H1 (cell line): ENCODE measurements around the gene KIDINS220. TPM values are rescaled to one million over a fixed set of nuclear protein-coding genes. Genes with fewer than 3 reads are reported as not detected.

ENCODE experiments used
- CTCF ChIA-PET: fragments of 300-600 bp; sonication (Branson Sonifier 250); formaldehyde crosslinking; loops from one replicate; lab custom pipeline; 2021; ENCODE audit not compliant: partially characterized antibody; lab: Charles Lee
- POLR2A ChIA-PET: fragments of 300-600 bp; sonication (Branson Sonifier 250); formaldehyde crosslinking; loops from one replicate; lab custom pipeline; 2021; ENCODE audit warnings: inconsistent platforms; ENCODE audit not compliant: partially characterized antibody; lab: Charles Lee
- DNase-seq, 2 experiments: peaks; one replicate each; pipeline versions ENCODE4 v3.0.0 to v3.0.0-alpha.2; 2010 to 2022; ENCODE audit warnings: low spot score in 2 of 2, low read depth in 1 of 2, mixed read lengths in 1 of 2
- FAIRE-seq: peaks from 2 replicates; lab custom pipeline; 2011; peaks lifted over from hg19 to GRCh38; lab: Jason Lieb, UNC
- H2AFZ ChIP-seq: 2 replicates; pipeline ENCODE4 v1.8.1; 2012; ENCODE audit warnings: low read length, inconsistent platforms
- H2AK5ac ChIP-seq: 2 replicates; pipeline ENCODE4 v1.6.1; 2013; ENCODE audit warnings: low read depth, low read length
- H2BK120ac ChIP-seq: replicated peaks from 2 replicates; pipeline ENCODE3; 2013; ENCODE audit warnings: low read depth, low read length, inconsistent platforms
- H2BK12ac ChIP-seq: 2 replicates; pipeline ENCODE4 v1.6.1; 2013; ENCODE audit warnings: low read depth, low read length
- H2BK15ac ChIP-seq: 2 replicates; pipeline ENCODE4 v1.6.1; 2013; ENCODE audit warnings: low read length
- H2BK20ac ChIP-seq: 2 replicates; pipeline ENCODE4 v1.6.1; 2013; ENCODE audit warnings: low read length
- H2BK5ac ChIP-seq: 2 replicates; pipeline ENCODE4 v1.6.1; 2013; ENCODE audit warnings: low read depth, low read length
- H3K14ac ChIP-seq: 2 replicates; pipeline ENCODE4 v1.6.1; 2013; ENCODE audit warnings: inconsistent platforms; ENCODE audit not compliant: insufficient read length
- H3K18ac ChIP-seq: 2 replicates; pipeline ENCODE4 v1.6.1; 2013; ENCODE audit warnings: low read length; ENCODE audit errors: extremely low read depth
- H3K23ac ChIP-seq: 2 replicates; pipeline ENCODE4 v1.6.1; 2013; ENCODE audit warnings: inconsistent platforms; ENCODE audit not compliant: insufficient read length
- H3K23me2 ChIP-seq: 2 replicates; pipeline ENCODE4 v1.6.1; 2013; ENCODE audit warnings: low read depth, low read length
- H3K27ac ChIP-seq: 2 replicates; pipeline ENCODE4 v1.6.1; 2011; ENCODE audit warnings: low read depth, low read length, inconsistent platforms
- H3K27me3 ChIP-seq, 4 experiments: replicated peaks in 1 of 4; 1 replicate in 1 of 4; 2 replicates in 3 of 4; pipeline versions ENCODE4 v1.6.1 to v1.8.1; 2011 to 2013; ENCODE audit warnings: low read length in 3 of 4, mild to moderate bottlenecking in 3 of 4, inconsistent platforms in 2 of 4, mixed read lengths in 2 of 4, moderate library complexity in 1 of 4; ENCODE audit not compliant: control insufficient read depth in 3 of 4, insufficient read depth in 3 of 4; ENCODE audit errors: extremely low read depth in 1 of 4
- H3K36me3 ChIP-seq, 4 experiments: 2 replicates each; pipeline versions ENCODE4 v1.6.1 to v1.8.1; 2011 to 2013; ENCODE audit warnings: mild to moderate bottlenecking in 4 of 4, low read length in 3 of 4, moderate library complexity in 2 of 4, control low read depth in 1 of 4, inconsistent platforms in 1 of 4; ENCODE audit not compliant: insufficient read depth in 4 of 4, control insufficient read depth in 2 of 4
- H3K4ac ChIP-seq: replicated peaks from 2 replicates; pipeline ENCODE3; 2013; ENCODE audit warnings: low read length, low read depth, mixed read lengths, inconsistent platforms; ENCODE audit not compliant: insufficient read length
- H3K4me1 ChIP-seq, 4 experiments: replicated peaks in 1 of 4; 1 replicate in 1 of 4; 2 replicates in 3 of 4; pipeline versions ENCODE4 v1.6.1 to v1.8.1; 2011 to 2013; ENCODE audit warnings: low read length in 3 of 4, inconsistent platforms in 2 of 4, mixed read lengths in 1 of 4; ENCODE audit not compliant: insufficient read depth in 4 of 4, control insufficient read depth in 3 of 4
- H3K4me2 ChIP-seq, 2 experiments: 2 replicates each; pipeline versions ENCODE4 v1.6.1 to v1.8.1; 2011 to 2013; ENCODE audit warnings: low read depth in 2 of 2, low read length in 2 of 2, control low read depth in 1 of 2, inconsistent platforms in 1 of 2, mild to moderate bottlenecking in 1 of 2; ENCODE audit not compliant: insufficient read depth in 1 of 2
- H3K4me3 ChIP-seq, 4 experiments: fragments of 200-600, 300-600 bp in 1 of 4; sonication (generic), shearing (Covaris generic), sonication (Bioruptor Twin) in 1 of 4; 2 replicates each; pipeline versions ENCODE4 v1.5.1 to v1.8.1; 2011 to 2016; ENCODE audit warnings: low read length in 4 of 4, low read depth in 3 of 4, control low read depth in 2 of 4, inconsistent platforms in 2 of 4, mild to moderate bottlenecking in 2 of 4, mixed read lengths in 1 of 4, moderate library complexity in 1 of 4; ENCODE audit not compliant: insufficient read depth in 2 of 4; ENCODE audit errors: extremely low read depth in 1 of 4
- H3K56ac ChIP-seq: replicated peaks from 2 replicates; pipeline ENCODE3; 2013; ENCODE audit warnings: low read depth, mild to moderate bottlenecking, mixed read lengths, low read length, inconsistent platforms; ENCODE audit not compliant: insufficient read length
- H3K79me1 ChIP-seq: 2 replicates; pipeline ENCODE4 v1.6.1; 2013; ENCODE audit warnings: low read depth, low read length, control low read depth
- H3K79me2 ChIP-seq, 2 experiments: 2 replicates each; pipeline versions ENCODE4 v1.6.1 to v1.8.1; 2012 to 2013; ENCODE audit warnings: low read length in 2 of 2, mild to moderate bottlenecking in 2 of 2, inconsistent platforms in 1 of 2; ENCODE audit not compliant: insufficient read depth in 2 of 2, control insufficient read depth in 1 of 2
- H3K9ac ChIP-seq, 4 experiments: replicated peaks in 1 of 4; 1 replicate in 1 of 4; 2 replicates in 3 of 4; pipeline versions ENCODE4 v1.6.1 to v1.8.1; 2011 to 2013; ENCODE audit warnings: low read depth in 3 of 4, low read length in 3 of 4, control low read depth in 2 of 4, mild to moderate bottlenecking in 2 of 4, moderate library complexity in 2 of 4, inconsistent platforms in 1 of 4; ENCODE audit errors: extremely low read depth in 1 of 4
- H3K9me3 ChIP-seq, 2 experiments: 2 replicates each; pipeline versions ENCODE4 v1.6.1 to v1.8.1; 2012 to 2013; ENCODE audit warnings: mild to moderate bottlenecking in 2 of 2, moderate library complexity in 2 of 2, control low read depth in 1 of 2, inconsistent platforms in 1 of 2, low read depth in 1 of 2, low read length in 1 of 2, mixed read lengths in 1 of 2; ENCODE audit not compliant: insufficient read depth in 2 of 2
- H4K20me1 ChIP-seq, 2 experiments: replicated peaks in 1 of 2; 2 replicates each; pipeline versions ENCODE3 to v1.8.1; 2011 to 2013; ENCODE audit warnings: inconsistent platforms in 2 of 2, low read length in 2 of 2, mild to moderate bottlenecking in 1 of 2; ENCODE audit not compliant: insufficient read depth in 2 of 2, control insufficient read depth in 1 of 2
- H4K5ac ChIP-seq: 2 replicates; pipeline ENCODE4 v1.6.1; 2013; ENCODE audit warnings: low read length, low read depth, mixed read lengths, inconsistent platforms; ENCODE audit not compliant: insufficient read length
- H4K8ac ChIP-seq: 2 replicates; pipeline ENCODE4 v1.8.0; 2013; ENCODE audit warnings: mild to moderate bottlenecking, moderate library complexity, low read length, inconsistent platforms; ENCODE audit not compliant: insufficient read depth; ENCODE audit errors: extremely low read depth
- H4K91ac ChIP-seq: replicated peaks from 2 replicates; pipeline ENCODE3; 2013; ENCODE audit warnings: low read length, mixed read lengths, inconsistent platforms; ENCODE audit not compliant: insufficient read length
- CREB1 ChIP-seq: IDR thresholded peaks from 2 replicates; pipeline ENCODE4 v1.6.1; 2012; ENCODE audit warnings: inconsistent platforms
- KDM5A ChIP-seq: fragments of 200-600 bp; IDR thresholded peaks from 2 replicates; pipeline ENCODE4 v1.7.1; 2012; ENCODE audit warnings: mild to moderate bottlenecking, low read length, inconsistent platforms, mixed read lengths
- MAX ChIP-seq: IDR thresholded peaks from 2 replicates; pipeline ENCODE4 v1.6.1; 2012; ENCODE audit warnings: inconsistent platforms
- PHF8 ChIP-seq: fragments of 200-600 bp; sonication (generic); conservative IDR thresholded peaks from 2 replicates; pipeline ENCODE4 v1.7.1; 2012; ENCODE audit warnings: low read depth, mild to moderate bottlenecking, inconsistent platforms, low read length, moderate library complexity
- POLR2AphosphoS5 ChIP-seq: IDR thresholded peaks from 2 replicates; pipeline ENCODE4 v1.6.1; 2011; ENCODE audit warnings: low read depth, low read length
- SIX5 ChIP-seq: IDR thresholded peaks from 2 replicates; pipeline ENCODE4 v1.6.1; 2011; ENCODE audit warnings: mild to moderate bottlenecking, low read depth, low read length
- USF2 ChIP-seq: IDR thresholded peaks from 2 replicates; pipeline ENCODE4 v1.6.1; 2011; ENCODE audit warnings: low read length, improper control_type of control experiment
- ZNF274 ChIP-seq: IDR thresholded peaks from 2 replicates; pipeline ENCODE4 v1.7.0; 2012; ENCODE audit warnings: low read length, borderline replicate concordance; ENCODE audit errors: extremely low read depth
- WGBS, 2 experiments: shearing (Covaris generic) in 1 of 2; methylation state at CpG; one replicate each; pipeline versions ENCODE4 v1.1.6 to v1.1.7; 2013 to 2015; ENCODE audit warnings: low lambda C conversion rate in 2 of 2, mixed read lengths in 2 of 2, inconsistent platforms in 1 of 2, low coverage in 1 of 2, missing lambda C conversion rate in 1 of 2; ENCODE audit not compliant: insufficient replicate concordance in 2 of 2, insufficient coverage in 1 of 2, insufficient read length in 1 of 2; ENCODE audit errors: extremely low coverage in 1 of 2, missing lambda C conversion rate in 1 of 2; 5-methylcytosine and 5-hydroxymethylcytosine counted together
- polyA plus RNA-seq, 7 experiments: library from polyadenylated mRNA; depleted of rRNA in 3 of 7; stranded (reverse) in 5 of 7; unstranded in 2 of 7; fragments of >200 nt in 5 of 7; fragments of 200-250 nt in 2 of 7; gene quantifications; 1 replicate in 5 of 7; 2 replicates in 1 of 7; 4 replicates in 1 of 7; pipeline versions ENCODE4 v1.2.1 to v1.2.3, GENCODE V29; 2011 to 2013; ENCODE audit warnings: missing spikeins in 2 of 7, mixed read lengths in 2 of 7
- total RNA-seq: library from RNA; stranded (reverse); fragmentation: NEBNext Ultra II Directional; extraction: Animal tissue kit (Norgen Biotek cat#: 25700); gene quantifications from 2 replicates; pipeline ENCODE4 v1.2.1, GENCODE V29; 2021

KIDINS220 gene
- total and polyA plus RNA-seq, 2 of the 8 experiments (the other 6 are each of a cell fraction or from before 2014, with no cell fraction given) = 21.2 to 27.1 TPM

- 96% methylated on average over 3 of the region's 3 CpGs; no CpG with 5 or more reads in 1 of the 2 experiments for WGBS, 2 experiments
- CTCF ChIA-PET = interaction anchor here (1.0 kb wide), 1 partner anchor 10 kb away, joined by 3 read pairs; no protein-coding TSS in a partner anchor
Measured at GRCh38 chr2:8721410-8721809, 116.0 kb downstream of the KIDINS220 start.

More at GRCh38 chr2:8721410-8721809, 116.0 kb downstream of the KIDINS220 start:
- H3K9me3 ChIP-seq = no peaks in the 10 kb centered on the region
- H3K4me3 ChIP-seq = no peak overlapping the region
- H4K91ac ChIP-seq = no peak overlapping the region
- no peak overlapping the region for H2BK20ac ChIP-seq
- no peaks in the 10 kb centered on the region for H3K4me1 ChIP-seq
- no peak overlapping the region for H4K5ac ChIP-seq
- H2BK5ac ChIP-seq = no peak overlapping the region
- H2BK120ac ChIP-seq = no peak overlapping the region
- H4K20me1 ChIP-seq = no peaks in the 10 kb centered on the region
- H3K36me3 ChIP-seq = no peaks in the 10 kb centered on the region
- no peak overlapping the region for H3K14ac ChIP-seq
- H3K18ac ChIP-seq = no peak overlapping the region
- H3K9ac ChIP-seq = no peak overlapping the region
- peaks cover 1% of the 10 kb centered on the region; the same call in 1 of the 2 replicates for H3K23me2 ChIP-seq
- no peak overlapping the region for H3K27ac ChIP-seq
- no peak overlapping the region for H2BK12ac ChIP-seq
- no peak overlapping the region for H2AFZ ChIP-seq
- TF ChIP-seq POLR2AphosphoS5 = no peak
- TF ChIP-seq MAX = no peak
- no peak for TF ChIP-seq SIX5
- TF ChIP-seq PHF8 = no peak
- TF ChIP-seq CREB1 = no peak
- no peak for TF ChIP-seq KDM5A
- no peak for TF ChIP-seq ZNF274
- no peak for TF ChIP-seq USF2
- TF ChIP-seq, all 59 proteins: peak for 0
- no peak overlapping the region for H3K56ac ChIP-seq
- DNase-seq (no peak), FAIRE-seq (no peak)
- H3K79me1 ChIP-seq = no peaks in the 10 kb centered on the region
- POLR2A ChIA-PET = no interaction called here
- H2AK5ac ChIP-seq = no peak overlapping the region
- no peak overlapping the region for H3K4me2 ChIP-seq
- no peaks in the 10 kb centered on the region for H3K79me2 ChIP-seq
- H3K23ac ChIP-seq = no peak overlapping the region
- H3K27me3 ChIP-seq = no peaks in the 10 kb centered on the region
- no peak overlapping the region for H4K8ac ChIP-seq
- no peak overlapping the region for H2BK15ac ChIP-seq
- no peak overlapping the region for H3K4ac ChIP-seq
